ENCODE results near the gene NEK6.

The NEK6 gene

GRCh38 chr9:124358631-124359030 is 100.9 kb downstream of the NEK6 start:
- no peak overlapping the region for H3K27ac ChIP-seq (ENCODE audit: low read length)
- no peak overlapping the region for H3K4me2 ChIP-seq (ENCODE audit: insufficient read depth, low read length)
- peaks cover 69% of the 10 kb centered on the region for H3K79me2 ChIP-seq (ENCODE audit: insufficient read depth, low read length)
- no peaks in the 10 kb centered on the region for H3K4me1 ChIP-seq (ENCODE audit: insufficient read depth, low read length)
- ATAC-seq (ENCODE audit: insufficient read depth, low read depth) (no peak; the same call in 2 of the 3 replicates), DNase-seq (no peak)
- no peak for TF ChIP-seq EZH2 (IDR thresholded peaks at IDR 0.05; ENCODE audit: borderline replicate concordance, low read depth, low read length, severe bottlenecking)
- no peak for TF ChIP-seq CTCF (IDR thresholded peaks at IDR 0.05; ENCODE audit: borderline replicate concordance, extremely low read depth, low read length, poor library complexity, severe bottlenecking)
- H3K4me3 ChIP-seq (ENCODE audit: low read depth in 1 of 2, low read length in 2 of 2) = no peak overlapping the region
- H2AFZ ChIP-seq (ENCODE audit: low read depth, low read length) = no peak overlapping the region
- H3K9ac ChIP-seq (ENCODE audit: low read depth, low read length) = no peak overlapping the region
- H3K36me3 ChIP-seq (ENCODE audit: insufficient read depth, low read length) = peaks cover 28% of the 10 kb centered on the region
- H3K9me3 ChIP-seq (ENCODE audit: insufficient read depth, low read length, severe bottlenecking) = no peaks in the 10 kb centered on the region
- H3K27me3 ChIP-seq (ENCODE audit: insufficient read depth, low read length, poor library complexity) = no peaks in the 10 kb centered on the region
- H4K20me1 ChIP-seq (ENCODE audit: insufficient read depth, low read length) = peaks cover 84% of the 10 kb centered on the region

- peaks cover 21% of the 10 kb centered on the region for H3K36me3 ChIP-seq (ENCODE audit: insufficient read depth, low read length)
- H4K20me1 ChIP-seq (ENCODE audit: insufficient read depth, low read length) = peaks cover 82% of the 10 kb centered on the region
- H3K9me3 ChIP-seq (ENCODE audit: insufficient read depth, low read length, severe bottlenecking) = no peaks in the 10 kb centered on the region
Measured at GRCh38 chr9:124359426-124359825, 101.7 kb downstream of the NEK6 start.

GRCh38 chr9:124359855-124360678 is 102.3 kb downstream of the NEK6 start:
- ATAC-seq (ENCODE audit: insufficient read depth, low read depth) (no peak), DNase-seq (no peak)
- Histone ChIP-seq H3K36me3 (ENCODE audit: insufficient read depth, low read length) (peaks cover 15% of the 10 kb centered on the region), H4K20me1 (ENCODE audit: insufficient read depth, low read length) (peaks cover 82% of the 10 kb centered on the region), H3K9me3 (ENCODE audit: insufficient read depth, low read length, severe bottlenecking) (no peaks in the 10 kb centered on the region), H3K27ac (ENCODE audit: low read length) (no peak overlapping the region), H3K4me2 (ENCODE audit: insufficient read depth, low read length) (no peak overlapping the region), H3K4me3 (ENCODE audit: low read depth in 1 of 2, low read length in 2 of 2) (no peak overlapping the region), H3K9ac (ENCODE audit: low read depth, low read length) (no peak overlapping the region), H3K4me1 (ENCODE audit: insufficient read depth, low read length) (no peaks in the 10 kb centered on the region), H2AFZ (ENCODE audit: low read depth, low read length) (no peak overlapping the region), H3K27me3 (ENCODE audit: insufficient read depth, low read length, poor library complexity) (no peaks in the 10 kb centered on the region), H3K79me2 (ENCODE audit: insufficient read depth, low read length) (peaks cover 82% of the 10 kb centered on the region)
- TF ChIP-seq EZH2 (IDR thresholded peaks at IDR 0.05; ENCODE audit: borderline replicate concordance, low read depth, low read length, severe bottlenecking) (no peak), CTCF (IDR thresholded peaks at IDR 0.05; ENCODE audit: borderline replicate concordance, extremely low read depth, low read length, poor library complexity, severe bottlenecking) (no peak)

More at GRCh38 chr9:124359426-124359825, 101.7 kb downstream of the NEK6 start:
- DNase-seq = no peak
- Histone ChIP-seq H3K79me2 (ENCODE audit: insufficient read depth, low read length) (peaks cover 75% of the 10 kb centered on the region), H3K27ac (ENCODE audit: low read length) (no peak overlapping the region), H2AFZ (ENCODE audit: low read depth, low read length) (no peak overlapping the region), H3K27me3 (ENCODE audit: insufficient read depth, low read length, poor library complexity) (no peaks in the 10 kb centered on the region), H3K4me1 (ENCODE audit: insufficient read depth, low read length) (no peaks in the 10 kb centered on the region), H3K4me3 (ENCODE audit: low read depth in 1 of 2, low read length in 2 of 2) (no peak overlapping the region), H3K4me2 (ENCODE audit: insufficient read depth, low read length) (no peak overlapping the region), H3K9ac (ENCODE audit: low read depth, low read length) (no peak overlapping the region)
- no peak for TF ChIP-seq EZH2 (IDR thresholded peaks at IDR 0.05; ENCODE audit: borderline replicate concordance, low read depth, low read length, severe bottlenecking)
- no peak for TF ChIP-seq CTCF (IDR thresholded peaks at IDR 0.05; ENCODE audit: borderline replicate concordance, extremely low read depth, low read length, poor library complexity, severe bottlenecking)
- ATAC-seq (ENCODE audit: insufficient read depth, low read depth) = no peak
